HL-60 (cell line): ENCODE measurements around the gene AXIN1.

Experiments
- DNase-seq, 2 experiments: peaks; one replicate each; pipeline ENCODE4 v3.0.0-alpha.2; 2010 to 2020; ENCODE audit warnings: low read depth in 1 of 2, low spot score in 1 of 2
- H3K27ac ChIP-seq: fragments of 250-450 bp; sonication (Bioruptor Pico); replicated peaks from 2 replicates; pipeline ENCODE4 v1.5.1; 2020; ENCODE audit warnings: mild to moderate bottlenecking, moderate library complexity
- H3K27me3 ChIP-seq: fragments of 250-450 bp; sonication (Bioruptor Pico); 2 replicates; pipeline ENCODE4 v1.5.1; 2021; ENCODE audit warnings: mild to moderate bottlenecking, moderate library complexity; ENCODE audit not compliant: insufficient read depth, poor library complexity, severe bottlenecking
- H3K4me3 ChIP-seq: replicated peaks from 2 replicates; pipeline ENCODE4 v1.5.1; 2011; ENCODE audit warnings: mild to moderate bottlenecking, control low read depth, low read length; ENCODE audit not compliant: insufficient read depth
- GABPA ChIP-seq: IDR thresholded peaks from 2 replicates; pipeline ENCODE4 v1.6.1; 2012; ENCODE audit warnings: low read depth
- POLR2AphosphoS5 ChIP-seq: IDR thresholded peaks from 2 replicates; pipeline ENCODE4 v1.6.1; 2012; ENCODE audit warnings: low read depth
- REST ChIP-seq: IDR thresholded peaks from 2 replicates; pipeline ENCODE4 v1.6.1; 2012; ENCODE audit warnings: low read depth; ENCODE audit not compliant: insufficient replicate concordance
- SPI1 ChIP-seq: IDR thresholded peaks from 2 replicates; pipeline ENCODE4 v1.6.1; 2012; ENCODE audit warnings: low read depth, mild to moderate bottlenecking, borderline replicate concordance
- TF ChIP-seq, protein P1 (sequence below): IDR thresholded peaks from one replicate; pipeline ENCODE4 v1.5.1; 2011; ENCODE audit warnings: low read length, control low read depth, inconsistent platforms; ENCODE audit not compliant: insufficient read depth

Gene AXIN1

GRCh38 chr16:321532-321931 lies 31.0 kb downstream of the AXIN1 start:
- DNase-seq, result no peak
- Histone ChIP-seq H3K4me3 (no peak overlapping the region), H3K27ac (no peak overlapping the region)

DNA sequence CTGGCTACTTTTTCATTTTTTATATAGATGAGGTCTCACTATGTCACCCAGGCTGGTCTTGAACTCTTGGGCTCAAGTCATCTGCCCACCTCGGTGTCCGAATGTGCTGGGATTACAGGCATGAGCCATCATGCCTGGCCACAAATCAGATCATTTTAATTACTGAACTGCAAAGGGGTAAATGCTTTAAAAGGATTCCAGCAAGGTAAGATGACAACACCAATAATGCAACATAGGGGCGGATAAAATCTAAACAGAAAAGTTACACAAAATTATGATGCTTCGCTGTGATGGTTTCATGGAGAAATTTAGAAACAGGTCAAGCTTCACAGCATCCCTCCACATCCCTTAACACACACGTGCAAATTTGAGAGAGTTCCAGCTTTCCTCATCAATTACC lies 32.3 kb downstream of the AXIN1 start:
- no peak for DNase-seq
- TF ChIP-seq REST (no peak), GABPA (no peak), SPI1 (no peak), POLR2AphosphoS5 (no peak)
- TF ChIP-seq, protein P1, sequence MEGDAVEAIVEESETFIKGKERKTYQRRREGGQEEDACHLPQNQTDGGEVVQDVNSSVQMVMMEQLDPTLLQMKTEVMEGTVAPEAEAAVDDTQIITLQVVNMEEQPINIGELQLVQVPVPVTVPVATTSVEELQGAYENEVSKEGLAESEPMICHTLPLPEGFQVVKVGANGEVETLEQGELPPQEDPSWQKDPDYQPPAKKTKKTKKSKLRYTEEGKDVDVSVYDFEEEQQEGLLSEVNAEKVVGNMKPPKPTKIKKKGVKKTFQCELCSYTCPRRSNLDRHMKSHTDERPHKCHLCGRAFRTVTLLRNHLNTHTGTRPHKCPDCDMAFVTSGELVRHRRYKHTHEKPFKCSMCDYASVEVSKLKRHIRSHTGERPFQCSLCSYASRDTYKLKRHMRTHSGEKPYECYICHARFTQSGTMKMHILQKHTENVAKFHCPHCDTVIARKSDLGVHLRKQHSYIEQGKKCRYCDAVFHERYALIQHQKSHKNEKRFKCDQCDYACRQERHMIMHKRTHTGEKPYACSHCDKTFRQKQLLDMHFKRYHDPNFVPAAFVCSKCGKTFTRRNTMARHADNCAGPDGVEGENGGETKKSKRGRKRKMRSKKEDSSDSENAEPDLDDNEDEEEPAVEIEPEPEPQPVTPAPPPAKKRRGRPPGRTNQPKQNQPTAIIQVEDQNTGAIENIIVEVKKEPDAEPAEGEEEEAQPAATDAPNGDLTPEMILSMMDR, result no peak
- Histone ChIP-seq H3K27ac (no peak overlapping the region), H3K4me3 (no peak overlapping the region), H3K27me3 (no peaks in the 10 kb centered on the region)

More at GRCh38 chr16:321532-321931, 31.0 kb downstream of the AXIN1 start:
- no peaks in the 10 kb centered on the region for H3K27me3 ChIP-seq
- TF ChIP-seq GABPA, result no peak
- no peak for TF ChIP-seq REST
- TF ChIP-seq SPI1, result no peak
- TF ChIP-seq, protein P1, result no peak
- no peak for TF ChIP-seq POLR2AphosphoS5

GRCh38 chr16:318628-319027 lies 33.9 kb downstream of the AXIN1 start:
- Histone ChIP-seq H3K4me3 (no peak overlapping the region), H3K27me3 (no peaks in the 10 kb centered on the region), H3K27ac (no peak overlapping the region)
- TF ChIP-seq, protein P1, result no peak
- TF ChIP-seq SPI1, result no peak
- no peak for TF ChIP-seq REST
- TF ChIP-seq POLR2AphosphoS5, result no peak
- TF ChIP-seq GABPA, result no peak
- DNase-seq, result no peak
